Activated CD8-positive, alpha-beta T cell treated with anti-CD3 and anti-CD28 coated beads for 36 hours (primary cell): ENCODE results near the gene ASGR1. TPM values are rescaled to one million over a fixed set of nuclear protein-coding genes. Genes with fewer than 3 reads are reported as not detected.

Experiments
- ATAC-seq: fragments of 200-7000 bp; cut with Tn5 transposase; one replicate; pipeline ENCODE4 v1.10.0; 2021; ENCODE audit warnings: mild to moderate bottlenecking, moderate library complexity
- CTCF ChIA-PET: fragments of 350-600 bp; sonication (Branson Sonifier 250); formaldehyde crosslinking; loops from one replicate; lab custom pipeline; 2021; ENCODE audit warnings: antibody characterized with exemption; lab: Charles Lee
- POLR2A ChIA-PET: fragments of 350-600 bp; sonication (Branson Sonifier 250); formaldehyde crosslinking; loops from one replicate; lab custom pipeline; 2021; ENCODE audit warnings: antibody characterized with exemption; lab: Charles Lee
- DNase-seq: peaks from one replicate; pipeline ENCODE4 v3.0.0-alpha.2; 2020
- H3K27ac Mint-ChIP-seq: one replicate; pipeline ENCODE4 v1.8.0; 2021; ENCODE audit warnings: mild to moderate bottlenecking, mixed read lengths
- H3K27me3 Mint-ChIP-seq: one replicate; pipeline ENCODE4 v1.8.0; 2021; ENCODE audit warnings: mixed read lengths
- H3K36me3 Mint-ChIP-seq: one replicate; pipeline ENCODE4 v1.8.0; 2021; ENCODE audit warnings: low read depth, mixed read lengths
- H3K4me1 Mint-ChIP-seq: one replicate; pipeline ENCODE4 v1.8.0; 2021; ENCODE audit warnings: low read depth, mixed read lengths
- H3K4me3 Mint-ChIP-seq: one replicate; pipeline ENCODE4 v1.8.0; 2021; ENCODE audit warnings: mild to moderate bottlenecking, moderate library complexity, mixed read lengths
- H3K9me3 Mint-ChIP-seq: one replicate; pipeline ENCODE4 v1.8.0; 2021; ENCODE audit warnings: mixed read lengths
- intact Hi-C: fragments of 100-400 bp; cut with micrococcal nuclease; formaldehyde crosslinking; loops from one replicate; pipeline ENCODE4 v1.10.0; 2022
- total RNA-seq, 2 experiments: library from RNA; stranded (reverse); gene quantifications; one replicate each; pipeline ENCODE4 v1.2.3, GENCODE V29; 2021
- TF ChIP-seq, protein P1 (sequence below): fragments of 200-600 bp; IDR thresholded peaks from one replicate; pipeline ENCODE4 v1.8.0; 2022; ENCODE audit warnings: antibody characterized with exemption, mild to moderate bottlenecking

Gene ASGR1
- 1 to 10 TPM; 2.6 to 3.9 TPM for total RNA-seq

GRCh38 chr17:7179317-7180254 is at the start of gene ASGR1:
Gene ASGR1 (minus strand): TSS chr17:7179370. CDS start chr17:7178563, 807 bp downstream.
- DNase-seq (no peak), ATAC-seq (no peak)
- H3K4me3 Mint-ChIP-seq = peak within 1 kb of the TSS; percentile 70
- intact Hi-C loops = no loop called here
- ChIA-PET CTCF (interaction anchor here (0.6 to 3.3 kb wide), 3 partner anchors 46 to 134 kb away, joined by 3 to 50 read pairs (median 14); partner anchors contain the start of gene SLC16A11), POLR2A (interaction anchor here (0.5 to 1.8 kb wide), 2 partner anchors 9 to 22 kb away, joined by 3 to 6 read pairs; no protein-coding TSS in a partner anchor)
- TF ChIP-seq, protein P1, sequence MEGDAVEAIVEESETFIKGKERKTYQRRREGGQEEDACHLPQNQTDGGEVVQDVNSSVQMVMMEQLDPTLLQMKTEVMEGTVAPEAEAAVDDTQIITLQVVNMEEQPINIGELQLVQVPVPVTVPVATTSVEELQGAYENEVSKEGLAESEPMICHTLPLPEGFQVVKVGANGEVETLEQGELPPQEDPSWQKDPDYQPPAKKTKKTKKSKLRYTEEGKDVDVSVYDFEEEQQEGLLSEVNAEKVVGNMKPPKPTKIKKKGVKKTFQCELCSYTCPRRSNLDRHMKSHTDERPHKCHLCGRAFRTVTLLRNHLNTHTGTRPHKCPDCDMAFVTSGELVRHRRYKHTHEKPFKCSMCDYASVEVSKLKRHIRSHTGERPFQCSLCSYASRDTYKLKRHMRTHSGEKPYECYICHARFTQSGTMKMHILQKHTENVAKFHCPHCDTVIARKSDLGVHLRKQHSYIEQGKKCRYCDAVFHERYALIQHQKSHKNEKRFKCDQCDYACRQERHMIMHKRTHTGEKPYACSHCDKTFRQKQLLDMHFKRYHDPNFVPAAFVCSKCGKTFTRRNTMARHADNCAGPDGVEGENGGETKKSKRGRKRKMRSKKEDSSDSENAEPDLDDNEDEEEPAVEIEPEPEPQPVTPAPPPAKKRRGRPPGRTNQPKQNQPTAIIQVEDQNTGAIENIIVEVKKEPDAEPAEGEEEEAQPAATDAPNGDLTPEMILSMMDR = no peak
- H3K27ac Mint-ChIP-seq = no peak within 1 kb of the TSS
- peaks cover 12% of the 10 kb centered on the region for H3K4me1 Mint-ChIP-seq
- no peaks in the 10 kb centered on the region for H3K36me3 Mint-ChIP-seq
- H3K27me3 Mint-ChIP-seq = peaks cover 12% of the 10 kb centered on the region
- no peaks in the 10 kb centered on the region for H3K9me3 Mint-ChIP-seq

- Mint-ChIP-seq H3K27ac (no peak overlapping the region), H3K27me3 (no peaks in the 10 kb centered on the region), H3K36me3 (peaks cover 42% of the 10 kb centered on the region), H3K9me3 (no peaks in the 10 kb centered on the region), H3K4me1 (peaks cover 28% of the 10 kb centered on the region), H3K4me3 (no peak overlapping the region)
- ChIA-PET CTCF (no interaction called here), POLR2A (interaction anchor here (1.4 kb wide), 1 partner anchor 85 kb away, joined by 5 read pairs; no protein-coding TSS in a partner anchor)
- TF ChIP-seq, protein P1 = no peak
- intact Hi-C loops = no loop called here
- no peak for ATAC-seq
- no peak for DNase-seq
These were observed 49.8 kb upstream of the ASGR1 start for GRCh38 chr17:7228920-7229319.

GRCh38 chr17:7226721-7227710 is 47.8 kb upstream of the ASGR1 start:
- Mint-ChIP-seq H3K27me3 (no peaks in the 10 kb centered on the region), H3K4me3 (no peak overlapping the region), H3K4me1 (peaks cover 18% of the 10 kb centered on the region), H3K9me3 (no peaks in the 10 kb centered on the region), H3K27ac (no peak overlapping the region), H3K36me3 (peaks cover 42% of the 10 kb centered on the region)
- ChIA-PET CTCF (no interaction called here), POLR2A (no interaction called here)
- DNase-seq (no peak), ATAC-seq (no peak)
- TF ChIP-seq, protein P1 = no peak
- intact Hi-C loops = no loop called here

DNA sequence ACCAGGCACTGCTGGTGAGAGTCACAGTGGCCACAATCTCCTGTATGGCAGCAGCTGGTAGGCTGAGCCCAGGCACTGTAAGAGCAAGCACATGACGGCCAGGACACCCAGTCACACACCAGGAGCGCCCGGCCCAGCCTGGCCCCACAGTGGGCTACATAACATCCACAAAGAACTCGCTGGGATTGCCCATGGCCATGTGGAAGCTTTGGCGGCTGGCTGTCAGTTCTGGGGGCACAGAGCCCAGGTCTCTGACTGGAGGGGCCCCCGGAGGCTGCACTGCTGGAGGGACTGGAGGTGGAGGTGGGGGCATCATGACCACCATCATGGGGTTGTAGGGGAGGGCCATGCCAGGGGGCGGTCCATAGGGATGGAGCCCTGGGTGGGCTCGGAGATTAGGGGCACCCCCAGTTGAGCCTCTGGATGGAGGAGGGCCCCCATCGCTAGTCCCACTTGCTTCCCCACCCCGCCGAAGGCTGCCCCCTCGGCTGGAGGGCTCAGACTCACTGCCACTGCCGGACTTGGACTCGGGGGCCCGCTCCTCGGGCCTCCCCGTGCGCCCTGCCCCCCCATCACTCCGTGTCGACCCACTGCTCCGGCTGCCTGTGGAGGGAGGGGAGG is 46.7 kb upstream of the ASGR1 start:
- Mint-ChIP-seq H3K36me3 (peaks cover 45% of the 10 kb centered on the region), H3K9me3 (no peaks in the 10 kb centered on the region), H3K4me3 (no peak overlapping the region), H3K27ac (no peak overlapping the region), H3K27me3 (no peaks in the 10 kb centered on the region), H3K4me1 (peaks cover 21% of the 10 kb centered on the region)
- TF ChIP-seq, protein P1 = no peak
- ATAC-seq (no peak), DNase-seq (no peak)
- ChIA-PET CTCF (no interaction called here), POLR2A (interaction anchor here (13.2 kb wide), 1 partner anchor 11 kb away, joined by 261 read pairs; the partner anchor contains the start of genes DVL2, GABARAP and PHF23)
- intact Hi-C loops = no loop called here
